Measurements from ENCODE around the gene RLF. TPM values are rescaled to one million over a fixed set of nuclear protein-coding genes. Genes with fewer than 3 reads are reported as not detected.

Gene RLF
- polyA plus RNA-seq, 1 donor (not counting 4 experiments of a cell fraction or from before 2014, with no cell fraction given): 10.7 TPM

GRCh38 chr1:40114400-40114799 is 46.8 kb upstream of the RLF start:
- no peaks in the 10 kb centered on the region for H3K9me1 ChIP-seq (ENCODE audit: control insufficient read depth, extremely low read depth, insufficient read depth, low read length)
- dilution Hi-C loops (cut with MboI; ENCODE audit: extremely low pct_ligation_motif_present, low sequenced_read_pairs): no loop called here
- H3K4me2 ChIP-seq (ENCODE audit: control insufficient read depth, extremely low read depth, insufficient read depth, low read depth, low read length): no peak overlapping the region
- FAIRE-seq (no peak), DNase-seq (ENCODE audit: low read depth, low spot score) (no peak)
- no peaks in the 10 kb centered on the region for H3K9me3 ChIP-seq (ENCODE audit: control insufficient read depth, low read depth, low read length)
- no peak overlapping the region for H3K9ac ChIP-seq (ENCODE audit: control insufficient read depth, extremely low read depth, insufficient read depth, low read length)
- no peaks in the 10 kb centered on the region for H4K20me1 ChIP-seq (ENCODE audit: control insufficient read depth, extremely low read depth, insufficient read depth, low read length)
- H3K27ac ChIP-seq (ENCODE audit: control insufficient read depth, insufficient read depth, low read length): no peak overlapping the region
- no peaks in the 10 kb centered on the region for H3K4me1 ChIP-seq (ENCODE audit: control insufficient read depth, extremely low read depth, insufficient read depth, low read length)
- no peak overlapping the region for H3K4me3 ChIP-seq (ENCODE audit: control insufficient read depth in 2 of 3, extremely low read depth in 1 of 3, insufficient read depth in 2 of 3, low read depth in 1 of 3, low read length in 3 of 3)
- no peaks in the 10 kb centered on the region for H3K36me3 ChIP-seq (ENCODE audit: control insufficient read depth in 2 of 2, extremely low read depth in 1 of 2, insufficient read depth in 2 of 2, low read length in 2 of 2)
- H2AFZ ChIP-seq (ENCODE audit: control insufficient read depth, low read length): no peak overlapping the region
- H3K27me3 ChIP-seq (ENCODE audit: control insufficient read depth, extremely low read depth, insufficient read depth, low read length): no peaks in the 10 kb centered on the region
- H3K79me2 ChIP-seq (ENCODE audit: control insufficient read depth, insufficient read depth, low read length): no peaks in the 10 kb centered on the region
- TF ChIP-seq, protein P1, sequence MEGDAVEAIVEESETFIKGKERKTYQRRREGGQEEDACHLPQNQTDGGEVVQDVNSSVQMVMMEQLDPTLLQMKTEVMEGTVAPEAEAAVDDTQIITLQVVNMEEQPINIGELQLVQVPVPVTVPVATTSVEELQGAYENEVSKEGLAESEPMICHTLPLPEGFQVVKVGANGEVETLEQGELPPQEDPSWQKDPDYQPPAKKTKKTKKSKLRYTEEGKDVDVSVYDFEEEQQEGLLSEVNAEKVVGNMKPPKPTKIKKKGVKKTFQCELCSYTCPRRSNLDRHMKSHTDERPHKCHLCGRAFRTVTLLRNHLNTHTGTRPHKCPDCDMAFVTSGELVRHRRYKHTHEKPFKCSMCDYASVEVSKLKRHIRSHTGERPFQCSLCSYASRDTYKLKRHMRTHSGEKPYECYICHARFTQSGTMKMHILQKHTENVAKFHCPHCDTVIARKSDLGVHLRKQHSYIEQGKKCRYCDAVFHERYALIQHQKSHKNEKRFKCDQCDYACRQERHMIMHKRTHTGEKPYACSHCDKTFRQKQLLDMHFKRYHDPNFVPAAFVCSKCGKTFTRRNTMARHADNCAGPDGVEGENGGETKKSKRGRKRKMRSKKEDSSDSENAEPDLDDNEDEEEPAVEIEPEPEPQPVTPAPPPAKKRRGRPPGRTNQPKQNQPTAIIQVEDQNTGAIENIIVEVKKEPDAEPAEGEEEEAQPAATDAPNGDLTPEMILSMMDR (optimal IDR thresholded peaks at IDR 0.05 in 1 of 3, IDR thresholded peaks at IDR 0.05 in 1 of 3, conservative IDR thresholded peaks at IDR 0.05 in 1 of 3; ENCODE audit: extremely low read depth in 1 of 3, insufficient read depth in 2 of 3, low read length in 3 of 3): no peak
- TF ChIP-seq EZH2 (IDR thresholded peaks at IDR 0.05; ENCODE audit: low read length): no peak

- H3K79me2 ChIP-seq (ENCODE audit: control insufficient read depth, insufficient read depth, low read length): no peaks in the 10 kb centered on the region
- no peak overlapping the region for H3K4me3 ChIP-seq (ENCODE audit: control insufficient read depth in 2 of 3, extremely low read depth in 1 of 3, insufficient read depth in 2 of 3, low read depth in 1 of 3, low read length in 3 of 3)
- no peak overlapping the region for H3K9ac ChIP-seq (ENCODE audit: control insufficient read depth, extremely low read depth, insufficient read depth, low read length)
- no peak overlapping the region for H3K4me2 ChIP-seq (ENCODE audit: control insufficient read depth, extremely low read depth, insufficient read depth, low read depth, low read length)
- FAIRE-seq (no peak), DNase-seq (ENCODE audit: low read depth, low spot score) (no peak)
- no peaks in the 10 kb centered on the region for H3K9me1 ChIP-seq (ENCODE audit: control insufficient read depth, extremely low read depth, insufficient read depth, low read length)
- H2AFZ ChIP-seq (ENCODE audit: control insufficient read depth, low read length): no peak overlapping the region
- dilution Hi-C loops (cut with MboI; ENCODE audit: extremely low pct_ligation_motif_present, low sequenced_read_pairs): no loop called here
- H3K9me3 ChIP-seq (ENCODE audit: control insufficient read depth, low read depth, low read length): no peaks in the 10 kb centered on the region
- no peaks in the 10 kb centered on the region for H3K36me3 ChIP-seq (ENCODE audit: control insufficient read depth in 2 of 2, extremely low read depth in 1 of 2, insufficient read depth in 2 of 2, low read length in 2 of 2)
- no peaks in the 10 kb centered on the region for H3K27me3 ChIP-seq (ENCODE audit: control insufficient read depth, extremely low read depth, insufficient read depth, low read length)
- H3K4me1 ChIP-seq (ENCODE audit: control insufficient read depth, extremely low read depth, insufficient read depth, low read length): no peaks in the 10 kb centered on the region
- no peaks in the 10 kb centered on the region for H4K20me1 ChIP-seq (ENCODE audit: control insufficient read depth, extremely low read depth, insufficient read depth, low read length)
- no peak overlapping the region for H3K27ac ChIP-seq (ENCODE audit: control insufficient read depth, insufficient read depth, low read length)
- TF ChIP-seq EZH2 (IDR thresholded peaks at IDR 0.05; ENCODE audit: low read length): no peak
- TF ChIP-seq, protein P1 (optimal IDR thresholded peaks at IDR 0.05 in 1 of 3, IDR thresholded peaks at IDR 0.05 in 1 of 3, conservative IDR thresholded peaks at IDR 0.05 in 1 of 3; ENCODE audit: extremely low read depth in 1 of 3, insufficient read depth in 2 of 3, low read length in 3 of 3): no peak
Observed at GRCh38 chr1:40120128-40120527, 41.1 kb upstream of the RLF start.
